HG03045 (cell line): ENCODE results near the gene STIM2.
"Not testable (repeated sequence)": the region's sequence is repeated elsewhere in the genome, so short reads cannot be mapped to it uniquely, and the experiment has no call there.

Experiments
- ATAC-seq: cut with Tn5 transposase; IDR thresholded peaks from one replicate; pipeline ENCODE4 v1.9.1; 2021; ENCODE audit warnings: mild to moderate bottlenecking, moderate library complexity; ENCODE audit not compliant: unreplicated experiment

The STIM2 gene

DNA sequence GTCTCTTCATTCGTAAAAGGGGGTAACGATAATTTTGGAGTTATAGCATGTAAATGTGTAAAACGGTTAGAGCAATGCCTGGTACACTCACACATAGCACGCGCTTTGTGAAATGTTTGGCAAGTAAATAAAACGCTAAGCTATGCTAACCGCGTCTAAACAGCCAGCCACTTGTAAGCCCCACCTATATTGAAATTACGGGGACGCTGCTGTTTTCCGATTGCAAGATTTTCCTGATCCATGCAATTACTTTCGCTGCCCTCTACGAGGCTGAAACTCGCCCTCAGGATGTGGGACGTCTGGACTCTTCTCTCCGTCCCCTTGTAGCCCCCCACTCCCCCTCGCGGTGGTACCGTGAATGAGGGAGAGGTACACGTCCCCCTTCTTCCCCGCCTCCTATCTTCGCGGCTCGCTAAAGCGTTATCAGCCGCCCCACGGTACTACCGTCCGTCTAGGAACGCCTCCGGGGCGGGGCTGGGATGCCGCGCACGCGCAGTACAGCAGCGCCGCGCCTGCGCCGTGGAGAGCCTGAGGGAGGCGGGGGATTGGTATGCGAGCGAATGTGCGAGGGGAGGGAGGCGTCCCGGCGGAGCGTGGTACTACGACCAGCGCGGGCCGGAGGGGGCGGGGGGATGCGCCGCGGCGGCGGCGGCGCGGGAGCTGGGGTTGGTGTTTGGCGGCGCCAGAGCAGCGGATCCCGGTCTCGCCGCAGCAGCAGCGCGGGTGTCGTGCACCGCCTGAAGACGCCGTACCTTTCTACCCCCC is at the start of gene STIM2:
Gene STIM2, plus strand, starts transcription at position 685 of the 765 bp plus-strand sequence.
- peak; percentile 60 for ATAC-seq

DNA sequence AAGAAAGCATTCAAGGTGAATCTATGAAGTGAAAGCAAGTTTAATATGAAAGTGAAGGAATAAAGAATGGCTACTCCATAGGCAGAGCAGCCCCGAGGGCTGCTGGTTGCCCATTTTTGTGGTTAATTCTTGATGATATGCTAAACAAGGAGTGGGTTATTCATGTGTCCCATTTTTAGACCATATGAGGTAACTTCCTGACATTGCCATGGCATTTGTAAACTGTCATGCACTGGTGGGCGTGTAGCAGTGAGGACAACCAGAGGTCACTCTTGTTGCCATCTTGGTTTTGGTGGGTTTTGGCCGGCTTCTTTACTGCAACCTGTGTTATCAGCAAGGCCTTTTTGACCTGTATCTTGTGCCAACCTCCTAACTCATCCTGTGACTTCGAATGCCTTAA is 49.1 kb upstream of the STIM2 start:
- ATAC-seq, result not testable (repeated sequence)

DNA sequence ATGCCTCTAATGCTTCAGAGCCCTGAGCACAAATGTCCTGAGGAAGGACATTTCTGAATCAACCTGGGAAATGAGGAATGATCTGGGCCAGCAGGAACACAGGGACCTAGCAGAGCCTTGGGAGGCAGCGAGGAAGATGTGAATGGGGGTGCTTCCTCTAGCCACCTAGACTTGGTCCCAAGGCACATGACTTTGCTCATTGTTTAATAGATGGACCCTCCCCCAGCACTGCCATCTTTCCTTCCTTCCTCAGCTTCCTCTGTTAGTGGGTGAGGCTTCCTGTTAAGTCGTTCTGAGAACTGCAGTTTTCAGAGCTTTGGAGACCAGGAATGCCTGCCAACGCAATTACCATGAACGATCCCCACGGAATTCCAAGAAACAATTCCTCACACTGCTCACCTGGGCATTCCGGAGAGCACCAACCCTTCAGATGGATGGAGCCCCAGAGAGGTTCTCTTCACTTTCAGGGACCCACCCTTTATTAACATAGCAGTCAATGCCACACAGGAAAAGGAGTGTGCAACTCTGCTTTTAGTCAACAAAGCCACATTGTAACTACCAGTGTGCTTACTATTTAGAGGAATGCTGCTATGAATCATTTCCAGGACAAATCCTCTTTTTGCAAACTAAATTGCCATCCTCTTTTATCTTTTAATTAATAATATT is 48.5 kb upstream of the STIM2 start:
- ATAC-seq, result no peak

DNA sequence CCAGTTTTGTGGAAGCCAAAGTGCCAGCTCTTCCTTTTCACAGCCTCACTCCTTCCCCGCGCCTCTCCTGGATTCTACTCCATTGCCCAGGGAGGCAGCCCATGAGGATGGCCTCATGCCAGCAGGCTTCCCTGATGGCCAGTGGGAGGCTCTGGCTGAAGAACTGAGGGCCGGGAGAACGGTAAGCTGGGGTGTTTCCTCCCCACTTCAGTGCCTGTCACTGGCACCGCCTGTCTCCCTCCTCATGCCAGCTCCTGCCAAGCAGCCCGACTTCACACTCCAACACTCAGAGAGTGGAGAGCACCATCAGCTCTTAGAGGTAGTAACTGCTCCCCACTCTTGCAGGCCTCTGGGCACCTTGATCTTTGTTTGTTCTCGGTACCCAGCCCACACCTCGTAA is 46.9 kb upstream of the STIM2 start:
- no peak for ATAC-seq

DNA sequence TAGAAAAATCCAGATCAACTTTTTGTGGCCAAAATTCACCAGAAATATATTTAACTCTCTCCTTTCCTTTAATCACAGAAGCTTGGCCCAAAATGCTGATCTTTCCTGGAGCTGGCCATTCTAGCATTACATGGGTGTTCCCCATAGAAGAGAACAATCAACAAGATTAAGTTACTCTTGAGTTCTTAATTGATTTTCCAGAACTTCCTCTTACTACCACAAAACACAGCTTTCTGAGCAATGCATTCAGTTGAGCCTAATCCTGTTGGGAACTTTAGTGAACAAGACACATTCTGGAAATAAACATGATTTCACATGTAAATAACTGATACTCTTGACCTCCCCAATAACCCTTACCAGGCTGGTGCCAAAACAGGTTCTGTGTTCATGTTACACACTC is 45.4 kb upstream of the STIM2 start:
- ATAC-seq, result no peak

DNA sequence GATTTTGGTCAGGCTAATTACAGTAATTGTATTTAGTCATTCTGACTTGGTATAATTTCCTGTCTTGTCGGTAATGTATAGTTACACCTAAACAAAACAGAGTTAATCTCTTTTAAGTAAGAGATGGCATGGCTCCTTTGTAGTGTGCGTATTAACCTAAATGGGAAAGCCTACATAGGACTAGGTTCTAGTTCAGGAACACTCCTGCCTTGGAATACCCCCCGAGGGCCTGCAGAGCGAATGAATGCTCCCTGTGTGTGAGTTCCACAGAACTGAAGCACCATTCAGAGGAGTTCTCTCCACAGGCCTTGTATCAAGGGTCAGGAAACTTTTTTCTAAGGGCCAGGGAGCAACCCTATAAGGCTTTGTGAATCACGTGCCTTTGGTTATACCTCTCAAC is 44.9 kb upstream of the STIM2 start:
- ATAC-seq, result no peak

DNA sequence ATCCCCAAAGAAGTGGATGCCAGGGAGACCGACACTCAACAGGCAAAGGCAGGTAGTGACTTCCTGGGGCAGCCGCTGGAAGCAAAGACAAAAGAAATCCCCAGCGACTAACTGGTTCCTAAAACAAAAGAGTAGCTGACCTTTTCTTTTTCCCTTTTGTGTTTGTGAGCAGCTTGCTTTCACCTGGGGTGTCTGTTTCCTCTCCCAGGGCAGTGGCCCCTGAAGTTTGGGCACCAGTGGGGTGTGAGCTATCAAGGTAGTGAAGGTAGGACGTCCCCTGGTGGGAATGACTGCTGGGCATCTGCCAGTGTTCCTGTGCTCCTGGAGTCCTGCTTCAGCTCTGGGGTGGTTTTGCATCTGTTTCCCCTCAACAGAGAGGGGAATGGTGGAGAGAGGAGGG is 41.6 kb upstream of the STIM2 start:
- ATAC-seq, result no peak

DNA sequence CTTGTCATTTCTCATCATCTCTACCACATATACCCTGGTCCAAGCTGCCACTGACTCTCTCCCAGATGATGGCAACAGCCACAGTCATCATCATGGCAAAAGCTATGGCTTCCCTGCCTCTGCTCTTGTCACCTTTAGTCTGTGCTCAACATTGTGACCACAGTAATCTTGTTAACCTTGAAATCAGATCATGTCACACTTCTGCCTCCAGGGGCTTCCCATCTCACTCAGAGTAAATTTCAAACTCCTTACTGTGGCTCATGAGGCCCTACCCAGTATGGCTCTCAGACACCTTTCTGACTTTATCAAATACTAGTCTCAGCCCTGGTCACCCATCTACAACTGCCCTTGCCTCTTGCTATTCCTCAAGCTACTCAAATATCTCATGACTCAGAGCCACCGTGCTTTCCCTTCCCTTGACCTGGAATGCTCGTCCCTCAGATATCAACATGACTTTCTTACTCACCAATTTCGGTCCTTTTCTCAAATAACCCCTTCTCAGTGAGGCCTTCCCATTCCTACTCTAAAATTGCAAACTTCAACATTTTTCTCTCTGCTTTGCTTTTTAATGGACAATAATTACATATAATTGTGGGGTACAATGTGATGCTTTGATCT is 41.1 kb upstream of the STIM2 start:
- no peak for ATAC-seq

DNA sequence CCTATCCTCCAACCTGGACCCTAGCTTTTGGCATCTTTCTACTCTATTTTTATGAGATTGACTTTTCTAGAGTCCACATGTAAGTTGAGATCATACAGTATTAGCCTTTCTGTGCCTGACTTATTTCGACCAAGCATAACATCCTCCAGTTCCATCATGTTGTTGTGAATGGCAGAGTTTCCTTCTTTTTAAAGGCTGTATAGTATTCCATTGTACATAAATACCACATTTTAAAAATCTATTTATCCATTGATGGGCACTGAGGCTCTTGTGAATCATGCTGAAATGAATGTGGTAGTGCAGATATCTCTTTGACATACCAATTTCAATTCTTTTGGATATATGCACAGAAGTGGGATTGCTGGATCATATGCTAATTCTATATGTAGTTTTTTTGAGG is 40.3 kb upstream of the STIM2 start:
- ATAC-seq, result no peak

DNA sequence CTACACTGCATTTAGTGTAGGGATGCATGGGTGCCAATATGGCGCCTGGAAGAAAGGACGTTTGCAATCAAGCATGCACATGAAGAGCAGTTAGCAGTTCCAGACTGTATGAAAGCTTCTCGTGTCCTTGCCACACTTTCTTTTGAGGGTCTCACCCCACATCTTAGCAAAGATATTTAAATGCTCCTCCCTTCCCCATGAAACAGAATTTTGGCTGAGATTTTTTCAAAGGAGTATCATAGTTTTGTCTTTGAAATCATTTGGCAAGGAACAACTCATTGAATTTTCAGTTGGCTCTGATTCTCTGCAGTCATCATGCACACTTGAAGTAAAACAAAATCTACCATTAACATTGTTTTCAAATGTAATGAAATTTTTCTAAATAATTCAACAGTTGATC is 39.6 kb upstream of the STIM2 start:
- ATAC-seq, result no peak

DNA sequence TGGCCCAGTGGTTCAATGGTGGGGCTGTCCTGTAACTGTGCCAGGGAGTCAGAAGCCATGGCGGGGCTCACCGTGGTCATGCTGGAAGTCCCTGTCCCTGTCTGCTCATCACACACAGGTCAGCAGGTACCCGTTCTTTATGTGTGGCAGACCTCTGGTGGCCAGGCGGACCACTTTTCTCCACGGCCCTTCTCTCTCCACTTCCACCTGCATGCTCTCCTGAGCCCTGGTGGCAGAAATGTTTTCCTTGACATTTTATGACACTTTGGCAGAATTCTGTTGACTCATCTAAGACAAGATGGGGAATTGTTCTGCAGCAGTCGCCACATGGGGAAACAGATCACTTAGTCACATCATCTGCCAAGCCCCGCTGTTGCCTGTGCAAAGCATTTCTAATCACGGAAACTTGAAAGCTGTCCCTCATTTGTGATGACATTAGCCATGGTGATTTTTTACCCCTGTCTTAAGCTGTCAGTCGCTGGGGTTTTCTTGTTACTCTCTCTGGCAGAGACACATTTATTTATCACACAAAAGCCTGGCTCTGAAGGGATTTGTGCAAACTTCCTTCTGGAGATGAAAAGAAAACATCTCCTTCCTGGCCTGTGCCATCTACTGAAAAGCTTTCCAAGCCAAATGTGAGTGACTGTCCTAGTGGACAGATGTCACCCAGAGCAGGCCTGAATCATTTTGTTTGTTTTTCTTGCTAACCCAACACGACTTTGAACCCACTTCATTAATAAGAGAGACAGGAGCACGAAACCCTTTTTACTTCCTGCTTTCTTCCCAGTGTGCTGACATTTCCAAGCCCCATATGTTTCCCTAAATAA is 38.8 kb upstream of the STIM2 start:
- no peak for ATAC-seq

DNA sequence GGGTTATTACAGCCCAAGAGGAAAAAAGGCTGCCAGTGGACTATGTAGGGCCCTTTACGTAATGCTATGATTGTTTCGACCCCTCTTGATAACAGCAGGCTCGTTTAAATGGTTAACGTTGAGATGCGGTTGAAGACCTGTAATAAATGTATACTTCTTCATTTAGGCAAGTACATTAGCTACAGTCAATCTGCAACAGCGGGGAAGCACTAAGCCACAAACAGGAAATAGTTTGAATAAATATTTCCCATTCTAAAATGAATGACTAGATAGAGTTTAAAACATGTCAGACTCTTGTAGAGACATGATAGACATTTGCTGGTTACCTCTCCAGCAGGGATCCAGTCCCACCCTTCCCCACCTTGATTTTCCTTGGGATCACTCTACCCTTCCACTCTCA is 38.1 kb upstream of the STIM2 start:
- ATAC-seq, result peak; percentile 46

DNA sequence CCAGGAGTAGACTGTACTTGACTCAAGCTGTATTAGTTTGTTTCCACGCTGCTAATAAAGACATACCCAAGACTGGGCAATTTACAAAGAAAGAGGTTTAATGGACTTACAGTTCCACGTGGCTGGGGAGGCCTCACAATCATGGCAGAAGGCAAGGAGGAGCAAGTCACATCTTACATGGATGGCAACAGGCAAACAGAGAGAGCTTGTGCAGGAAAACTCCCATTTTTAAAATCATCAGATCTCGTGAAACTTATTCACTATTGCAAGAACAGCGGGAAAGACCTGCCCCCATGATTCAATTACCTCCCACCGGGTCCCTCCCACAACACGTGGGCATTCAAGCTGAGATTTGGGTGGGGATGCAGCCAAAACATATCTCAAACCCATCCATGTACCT is 37.7 kb upstream of the STIM2 start:
- ATAC-seq, result not testable (repeated sequence)

DNA sequence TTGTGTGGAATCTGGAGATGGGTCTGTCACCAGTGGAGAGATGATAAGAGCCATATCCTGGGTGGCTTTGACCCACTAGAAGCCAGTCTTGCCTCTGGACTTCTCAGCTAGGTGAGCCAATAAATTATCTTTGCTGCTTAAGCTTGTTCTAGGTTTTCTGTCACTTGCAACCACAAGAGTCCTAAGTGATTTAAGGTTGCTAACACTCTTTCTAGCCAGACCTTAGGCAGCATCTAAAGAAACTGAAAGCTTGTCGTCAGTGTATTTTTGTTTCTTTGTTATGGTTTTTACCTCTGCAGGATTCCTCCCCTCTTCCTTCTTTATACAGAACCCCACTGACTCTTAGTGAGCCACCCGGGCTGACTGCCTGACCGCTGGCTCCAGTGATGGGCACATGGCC is 37.1 kb upstream of the STIM2 start:
- ATAC-seq, result no peak

DNA sequence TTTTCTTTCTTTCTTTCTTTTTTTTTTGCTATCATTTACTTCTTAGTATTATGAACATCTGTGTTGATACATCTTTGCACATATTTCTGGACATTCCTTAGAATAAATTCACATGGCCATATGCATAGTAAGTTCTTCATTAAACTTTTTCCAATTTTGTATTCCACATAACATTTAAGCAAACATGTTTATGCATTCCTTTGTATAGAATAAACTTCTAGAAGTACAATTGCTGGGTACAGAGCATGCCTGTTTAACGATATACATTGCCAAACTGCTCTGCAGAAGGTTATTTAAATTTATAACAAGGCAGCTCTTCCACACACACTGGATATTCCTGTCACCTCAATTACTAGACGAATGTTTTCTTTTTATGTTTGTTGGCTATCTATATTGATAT is 36.0 kb upstream of the STIM2 start:
- no peak for ATAC-seq

DNA sequence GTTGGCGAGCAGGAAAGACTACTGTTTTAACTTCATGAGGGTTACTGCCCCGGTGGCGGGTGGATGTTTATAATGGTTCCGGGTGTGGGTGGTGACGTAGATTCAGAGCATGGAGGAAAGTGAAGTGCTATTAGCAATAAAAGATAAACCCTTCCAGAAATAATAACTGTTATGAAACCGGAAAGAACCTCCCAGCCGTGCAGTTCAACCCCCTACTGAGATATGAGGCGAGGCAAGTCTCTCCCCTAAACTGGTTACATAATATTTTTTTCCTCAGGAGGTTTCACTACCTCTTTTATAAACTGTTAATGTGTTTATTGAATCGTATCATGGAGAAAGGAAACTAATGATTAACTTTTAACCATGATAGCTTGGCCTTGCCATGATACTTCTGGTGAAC is 33.9 kb upstream of the STIM2 start:
- peak; percentile 81 for ATAC-seq

DNA sequence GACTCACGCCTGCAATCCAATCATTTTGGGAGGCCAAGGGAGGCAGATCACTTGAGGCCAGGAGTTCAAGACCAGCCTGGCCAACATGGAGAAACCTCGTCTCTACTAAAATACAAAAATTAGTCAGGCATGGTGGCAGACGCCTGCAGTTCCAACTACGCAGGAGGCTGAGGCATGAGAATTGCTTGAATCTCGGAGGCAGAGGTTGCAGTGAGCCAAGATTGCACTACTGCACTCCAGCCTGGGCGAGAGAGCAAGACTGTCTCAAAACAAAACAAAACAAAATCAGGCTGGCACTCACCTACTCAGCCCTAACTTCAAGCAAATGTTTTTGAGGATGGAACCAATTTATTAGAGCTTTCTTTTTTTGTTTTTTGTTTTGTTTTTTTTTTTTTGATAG is 33.3 kb upstream of the STIM2 start:
- not testable (repeated sequence) for ATAC-seq

DNA sequence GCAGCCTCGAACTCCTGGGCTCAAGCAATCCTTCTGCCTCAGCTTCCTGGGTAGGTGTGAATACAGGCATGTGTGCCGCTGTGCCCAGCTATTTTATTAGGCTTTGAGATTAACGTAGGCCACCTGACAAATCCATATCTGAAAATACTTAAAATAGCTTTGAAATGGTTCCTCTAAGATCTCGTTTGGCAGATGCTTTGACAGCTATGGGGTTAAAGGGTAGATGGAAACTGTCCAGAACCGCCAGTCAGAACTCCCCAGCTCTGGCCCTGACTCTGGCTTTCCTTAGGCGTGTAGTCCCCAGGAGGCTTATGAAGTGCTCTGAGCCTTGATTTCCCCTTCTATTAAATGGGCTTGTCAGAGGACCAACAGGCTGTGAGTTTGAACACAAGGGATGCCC is 32.8 kb upstream of the STIM2 start:
- no peak for ATAC-seq

DNA sequence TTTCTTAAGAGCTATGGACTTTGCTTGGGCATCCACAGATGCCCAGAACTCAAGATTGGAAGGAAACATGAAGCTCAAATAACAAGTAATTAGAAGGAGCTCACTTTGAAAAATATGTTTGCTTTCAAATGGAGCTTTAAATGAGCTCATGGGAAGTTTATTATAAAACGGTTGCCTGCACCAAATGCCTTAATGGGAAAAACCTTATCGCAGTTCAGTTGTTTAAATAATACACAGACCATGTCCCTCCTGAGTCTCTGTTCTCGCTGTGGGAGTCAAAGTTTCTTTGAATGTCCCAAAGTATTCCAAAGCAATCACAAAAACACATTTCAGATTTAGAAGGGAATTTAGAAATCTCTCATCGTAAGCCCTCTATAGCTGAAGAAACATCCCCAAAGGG is 31.6 kb upstream of the STIM2 start:
- ATAC-seq, result no peak

DNA sequence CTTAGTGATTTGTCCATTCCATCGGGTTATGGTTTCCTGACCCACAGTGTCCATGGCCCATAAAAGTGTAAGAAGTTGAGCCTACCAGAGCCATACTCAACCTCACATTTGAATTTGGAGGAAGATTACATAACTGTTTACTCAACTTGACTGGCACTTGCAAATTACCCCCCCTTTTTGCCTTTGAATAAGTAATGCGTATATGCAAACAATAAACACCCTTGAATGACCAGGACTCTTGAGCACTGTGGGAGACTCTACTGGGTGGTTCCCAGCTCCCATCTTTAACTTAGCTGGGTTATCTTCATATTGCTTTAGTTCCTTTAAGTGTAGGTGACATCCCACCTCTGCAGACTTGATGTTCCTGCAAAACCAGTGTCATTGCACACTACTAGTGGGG is 30.6 kb upstream of the STIM2 start:
- ATAC-seq, result no peak

DNA sequence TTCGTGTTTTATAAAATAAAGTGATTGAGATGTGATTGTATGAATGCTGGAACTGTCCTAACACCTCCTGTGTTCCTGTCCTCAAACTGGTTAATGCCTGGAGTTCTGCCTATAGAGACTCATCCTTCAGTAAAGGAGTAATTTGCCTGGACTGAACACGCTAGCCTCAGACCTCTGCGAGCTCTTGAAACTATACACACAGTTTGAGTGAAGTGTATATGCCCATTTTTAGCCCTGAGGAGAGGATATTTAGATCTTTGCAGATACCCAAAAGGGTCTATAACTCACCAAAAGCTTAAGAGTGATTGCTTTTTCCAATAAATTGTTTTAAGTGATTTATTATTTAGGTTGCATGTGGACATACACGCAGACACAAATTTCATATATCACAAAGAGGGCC is 29.9 kb upstream of the STIM2 start:
- ATAC-seq, result no peak
